Measurements from ENCODE around the gene TCEAL5. TPM values are rescaled to one million over a fixed set of nuclear protein-coding genes. Genes with fewer than 3 reads are reported as not detected.

Gene TCEAL5
- total RNA-seq, result 1.6 TPM

GRCh38 chrX:103276581-103277002 lies at the start of gene TCEAL5:
TSS of gene TCEAL5 (minus strand) at chrX:103276750. CDS start at chrX:103274563, 2,187 bp downstream.

GRCh38 chrX:103310555-103311398 lies 34.2 kb upstream of the TCEAL5 start, which contains the start of gene BEX2:
TSS of gene BEX2 (minus strand) at chrX:103310990. CDS start at chrX:103309976, 1,014 bp downstream.

GRCh38 chrX:103254921-103255493 lies 21.5 kb downstream of the TCEAL5 start, which contains the start of gene TCEAL8:
TSS of gene TCEAL8 (minus strand) at chrX:103255155. CDS start at chrX:103253979, 1,176 bp downstream.

Other genes starting within 250 kb of the TCEAL5 start
- gene BEX1, start 212.6 kb downstream of the TCEAL5 start, total RNA-seq, result 14.8 TPM
- gene NXF3, start 183.6 kb downstream of the TCEAL5 start, total RNA-seq, result not detected
- 45.0 TPM for gene BEX4, start 61.6 kb downstream of the TCEAL5 start, total RNA-seq
- gene TCEAL8, start 21.6 kb downstream of the TCEAL5 start, total RNA-seq, result 71.6 TPM
- 29.8 TPM for gene BEX2, start 34.2 kb upstream of the TCEAL5 start, total RNA-seq
- 26.8 TPM for gene TCEAL7, start 53.5 kb upstream of the TCEAL5 start, total RNA-seq
- 39.0 TPM for gene TCEAL9, start 79.8 kb upstream of the TCEAL5 start, total RNA-seq
- gene BEX3, start 99.8 kb upstream of the TCEAL5 start, total RNA-seq, result 222 TPM
- 0.88 TPM for gene RAB40A, start 242.7 kb upstream of the TCEAL5 start, total RNA-seq